HG02840 (cell line): ENCODE measurements around the gene BSG.

Source experiments
- ATAC-seq: cut with Tn5 transposase; IDR thresholded peaks from one replicate; pipeline ENCODE4 v1.9.1; 2021; ENCODE audit warnings: mild to moderate bottlenecking, moderate library complexity, moderate number of reproducible peaks; ENCODE audit not compliant: unreplicated experiment, low FRiP score

Gene BSG

GRCh38 chr19:539429-540030, 32.9 kb upstream of the BSG start:
- no peak for ATAC-seq

GRCh38 chr19:540867-541637, 31.3 kb upstream of the BSG start:
- ATAC-seq = no peak

DNA sequence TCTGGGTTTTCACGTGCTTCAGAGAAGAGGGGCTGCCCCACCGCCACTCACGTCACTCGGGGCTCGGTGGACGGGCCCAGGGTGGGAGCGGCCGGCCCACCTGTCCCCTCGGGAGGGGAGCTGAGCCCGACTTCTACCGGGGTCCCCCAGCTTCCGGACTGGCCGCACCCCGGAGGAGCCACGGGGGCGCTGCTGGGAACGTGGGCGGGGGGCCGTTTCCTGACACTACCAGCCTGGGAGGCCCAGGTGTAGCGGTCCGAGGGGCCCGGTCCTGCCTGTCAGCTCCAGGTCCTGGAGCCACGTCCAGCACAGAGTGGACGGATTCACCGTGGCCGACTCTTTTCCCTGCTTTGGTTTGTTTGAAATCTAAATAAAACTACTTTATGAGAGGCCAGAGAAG, 30.7 kb upstream of the BSG start:
- no peak for ATAC-seq

GRCh38 chr19:542173-542866, 30.1 kb upstream of the BSG start:
- no peak for ATAC-seq

- no peak for ATAC-seq
These were observed 28.3 kb upstream of the BSG start, which contains the start of gene GZMM for GRCh38 chr19:543910-544608. TSS of gene GZMM (plus strand) at chr19:544053. CDS start at chr19:544072, 19 bp downstream.

- ATAC-seq = no peak
These were observed 25.3 kb upstream of the BSG start for GRCh38 chr19:547117-547516.

- ATAC-seq = no peak
These were observed 24.3 kb upstream of the BSG start for GRCh38 chr19:547836-548720.

DNA sequence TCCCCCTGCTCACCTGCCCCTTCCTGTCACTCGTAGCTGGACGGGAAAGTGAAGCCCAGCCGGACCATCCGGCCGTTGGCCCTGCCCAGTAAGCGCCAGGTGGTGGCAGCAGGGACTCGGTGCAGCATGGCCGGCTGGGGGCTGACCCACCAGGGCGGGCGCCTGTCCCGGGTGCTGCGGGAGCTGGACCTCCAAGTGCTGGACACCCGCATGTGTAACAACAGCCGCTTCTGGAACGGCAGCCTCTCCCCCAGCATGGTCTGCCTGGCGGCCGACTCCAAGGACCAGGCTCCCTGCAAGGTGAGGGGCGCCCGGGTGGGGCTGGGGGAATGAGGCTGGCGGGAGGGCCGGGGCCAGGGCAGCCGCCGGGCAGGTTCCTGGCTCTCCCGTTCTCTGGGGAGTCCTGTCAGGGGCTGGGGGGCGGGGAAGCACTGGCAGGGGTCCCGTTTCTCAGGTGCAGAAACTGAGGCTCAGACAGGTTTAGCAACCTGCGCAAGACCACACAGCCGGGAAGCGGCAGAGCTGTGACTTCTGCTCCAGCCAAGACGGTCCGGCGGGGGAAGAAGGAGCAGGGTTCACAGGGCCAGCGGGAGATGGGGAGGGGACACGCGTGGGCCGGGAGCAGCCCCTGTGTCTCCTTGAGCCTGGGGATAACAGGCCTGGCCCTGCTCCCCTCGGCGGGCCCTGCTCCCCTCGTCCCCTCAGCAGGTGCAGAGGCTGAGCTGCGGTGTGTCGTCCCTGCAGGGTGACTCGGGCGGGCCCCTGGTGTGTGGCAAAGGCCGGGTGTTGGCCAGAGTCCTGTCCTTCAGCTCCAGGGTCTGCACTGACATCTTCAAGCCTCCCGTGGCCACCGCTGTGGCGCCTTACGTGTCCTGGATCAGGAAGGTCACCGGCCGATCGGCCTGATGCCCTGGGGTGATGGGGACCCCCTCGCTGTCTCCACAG, 23.2 kb upstream of the BSG start:
- ATAC-seq = no peak

- no peak for ATAC-seq
These were observed 17.6 kb upstream of the BSG start for GRCh38 chr19:554817-555216.

GRCh38 chr19:555474-555808, 17.0 kb upstream of the BSG start:
- no peak for ATAC-seq

DNA sequence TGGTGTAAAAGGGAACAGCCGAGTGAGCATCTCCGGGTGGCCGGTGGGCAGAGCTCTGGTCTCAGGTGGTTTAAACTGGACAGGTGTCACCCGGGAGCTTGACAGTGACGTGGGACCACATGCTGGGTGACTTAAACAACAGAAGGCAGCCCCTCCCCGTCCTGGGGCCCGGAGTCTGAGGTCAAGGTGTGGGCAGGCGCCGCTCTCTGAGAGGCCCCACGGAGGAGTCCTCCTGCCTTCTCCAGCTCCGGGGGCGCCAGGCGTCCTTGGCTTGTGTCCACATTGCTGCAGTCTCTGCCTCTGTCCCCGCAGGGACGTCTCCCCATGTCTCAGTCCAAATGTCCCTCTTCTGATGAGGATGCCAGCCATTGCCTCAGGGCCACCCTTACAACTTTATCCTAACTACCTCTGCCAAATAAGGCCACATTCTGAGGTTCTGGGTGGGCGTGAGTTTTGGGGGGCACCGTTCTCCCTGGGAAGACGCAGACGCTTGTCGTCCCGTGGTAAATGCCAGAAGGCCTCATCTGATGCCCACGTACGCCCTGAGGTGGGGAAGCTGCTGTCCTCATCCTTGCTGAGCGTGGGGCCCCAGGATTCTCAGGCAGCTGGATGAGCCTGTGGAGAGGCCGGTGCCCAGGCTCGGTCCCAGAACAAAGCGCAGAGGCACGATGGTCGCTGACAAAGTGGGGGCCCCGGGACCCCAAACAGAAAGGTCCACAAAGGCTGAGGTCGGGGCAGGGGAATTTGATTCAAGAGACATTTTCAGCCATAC, 15.6 kb upstream of the BSG start:
- no peak for ATAC-seq

GRCh38 chr19:558770-559439, 13.5 kb upstream of the BSG start:
- ATAC-seq = no peak

- ATAC-seq = no peak
These were observed 12.3 kb upstream of the BSG start for GRCh38 chr19:560121-560520.

GRCh38 chr19:566403-566802, 6.0 kb upstream of the BSG start:
- ATAC-seq = no peak

DNA sequence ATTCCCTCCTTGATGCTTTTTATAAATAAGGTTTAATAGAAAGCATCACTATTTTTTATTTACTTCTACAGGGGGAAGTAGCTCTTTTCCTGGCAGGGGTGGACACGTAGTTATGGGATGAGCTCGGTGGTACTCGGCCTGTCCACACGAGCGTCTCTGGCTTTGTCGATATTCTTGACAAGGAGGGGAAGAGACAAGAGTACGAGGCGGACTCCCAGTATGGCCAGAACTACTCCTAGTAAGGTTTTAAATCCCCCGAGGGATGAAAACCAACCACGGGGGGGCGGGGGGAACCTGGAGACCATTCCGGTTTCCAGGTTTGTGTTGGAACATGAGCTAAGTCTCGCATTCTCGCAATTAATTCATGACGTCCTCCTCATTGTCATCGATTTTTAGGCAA, 5.6 kb upstream of the BSG start:
- ATAC-seq = no peak

DNA sequence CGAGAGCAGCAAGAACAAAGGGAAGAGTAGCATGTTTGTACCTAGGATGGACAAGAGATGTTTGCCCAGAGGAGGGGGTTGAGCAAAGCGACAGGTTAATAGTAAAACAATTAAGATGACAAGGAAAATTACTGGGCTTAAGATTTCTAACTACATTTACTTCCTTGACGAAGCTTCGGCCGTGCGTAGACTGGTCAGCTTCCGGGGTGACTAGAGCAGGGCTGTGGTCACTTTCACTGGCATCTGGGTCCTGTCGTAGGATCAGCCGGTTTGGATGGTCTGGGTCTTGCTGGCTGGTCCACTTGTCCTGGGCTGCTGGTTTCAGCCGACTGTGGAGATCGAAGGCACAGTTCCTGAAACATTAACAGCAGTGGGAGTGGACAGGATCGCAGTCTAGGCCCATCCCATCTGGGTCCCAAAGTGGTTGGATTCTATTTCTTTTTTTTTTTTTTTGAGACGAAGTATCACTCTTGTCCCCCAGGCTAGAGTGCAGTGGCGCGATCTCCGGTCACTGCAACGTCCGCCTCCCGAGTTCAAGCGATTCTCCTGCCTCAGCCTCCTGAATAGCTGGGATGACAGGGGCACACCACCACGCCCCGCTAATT, 5.0 kb upstream of the BSG start:
- no peak for ATAC-seq

- no peak for ATAC-seq
These were observed 2.1 kb upstream of the BSG start for GRCh38 chr19:570251-570686.
